K562 (cell line): ENCODE measurements around the gene GOLGA8B. TPM values are rescaled to one million over a fixed set of nuclear protein-coding genes. Genes with fewer than 3 reads are reported as not detected.

Experiments used
- CHD7 ChIP-seq: fragments of 200-600 bp; sonication (generic); IDR thresholded peaks from one replicate; pipeline ENCODE4 v1.6.1; 2012; ENCODE audit warnings: mild to moderate bottlenecking, low read depth, low read length, inconsistent platforms
- IRF2 ChIP-seq: sonication (generic); formaldehyde crosslinking; IDR thresholded peaks from 2 replicates; pipeline ENCODE4 v1.8.1; 2022; ENCODE audit warnings: mild to moderate bottlenecking, missing genetic modification reagents
- polyA plus RNA-seq, 8 experiments: library from polyadenylated mRNA; depleted of rRNA in 4 of 8; stranded (reverse) in 5 of 8; unstranded in 3 of 8; fragments of >200 nt; fragmentation: Nextera tagmentation in 2 of 8; fragmentation: Illumina TruSeq in 1 of 8; extraction: Ambion mirVana in 2 of 8; extraction: Trizol in 1 of 8; gene quantifications; 2 replicates each; pipeline versions ENCODE4 v1.2.1 to v1.2.3, GENCODE V29; 2011 to 2014; ENCODE audit warnings: inconsistent platforms in 1 of 8, missing spikeins in 1 of 8
- total RNA-seq, 7 experiments: library from RNA; depleted of rRNA in 6 of 7; stranded (reverse); fragments of >200 nt in 6 of 7; fragmentation: Illumina TruSeq in 2 of 7; extraction: Trizol in 2 of 7; gene quantifications; 2 replicates each; pipeline versions ENCODE4 v1.2.1 to v1.2.3, GENCODE V29; 2011 to 2021; ENCODE audit warnings: low replicate concordance in 1 of 7

Gene GOLGA8B
- total and polyA plus RNA-seq, 9 of the 15 experiments (the other 6 are each of a cell fraction or from before 2014, with no cell fraction given): 7.9 to 236 (median 54.1) TPM

- no peak for TF ChIP-seq CHD7
- TF ChIP-seq IRF2 (CRISPR knock-in tag): no peak
Observed at GRCh38 chr15:34613301-34613700, 29.9 kb upstream of the GOLGA8B start (continued).
